Embryonic facial prominence (tissue), 1 donor: Measurements from ENCODE around the gene DNMT1.

Experiments
- DNase-seq: peaks from one replicate; pipeline ENCODE4 v3.0.0-alpha.2; 2016; ENCODE audit errors: extremely low spot score

DNMT1 gene

DNA sequence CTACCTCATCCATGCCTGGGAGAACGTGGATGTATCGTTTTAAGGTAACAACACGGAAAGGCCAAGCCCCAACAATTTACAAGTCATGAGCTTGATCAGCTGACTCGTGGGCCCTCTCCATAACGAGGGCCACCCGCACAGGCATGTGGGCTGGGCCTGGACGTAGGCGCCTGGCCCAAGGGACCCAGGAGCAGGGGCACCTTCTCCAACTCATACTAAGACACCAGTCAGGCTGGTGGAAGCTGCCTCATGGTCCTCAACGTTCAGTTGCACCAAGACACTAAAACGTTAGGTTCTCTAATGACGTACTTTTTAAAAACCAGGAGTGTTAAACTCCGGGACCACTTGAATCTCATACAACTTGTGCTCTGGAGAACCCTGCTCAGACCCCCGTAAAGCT lies 53.3 kb downstream of the DNMT1 start:
- no peak for DNase-seq

GRCh38 chr19:10139952-10140351 lies 54.8 kb downstream of the DNMT1 start:
- no peak for DNase-seq

DNA sequence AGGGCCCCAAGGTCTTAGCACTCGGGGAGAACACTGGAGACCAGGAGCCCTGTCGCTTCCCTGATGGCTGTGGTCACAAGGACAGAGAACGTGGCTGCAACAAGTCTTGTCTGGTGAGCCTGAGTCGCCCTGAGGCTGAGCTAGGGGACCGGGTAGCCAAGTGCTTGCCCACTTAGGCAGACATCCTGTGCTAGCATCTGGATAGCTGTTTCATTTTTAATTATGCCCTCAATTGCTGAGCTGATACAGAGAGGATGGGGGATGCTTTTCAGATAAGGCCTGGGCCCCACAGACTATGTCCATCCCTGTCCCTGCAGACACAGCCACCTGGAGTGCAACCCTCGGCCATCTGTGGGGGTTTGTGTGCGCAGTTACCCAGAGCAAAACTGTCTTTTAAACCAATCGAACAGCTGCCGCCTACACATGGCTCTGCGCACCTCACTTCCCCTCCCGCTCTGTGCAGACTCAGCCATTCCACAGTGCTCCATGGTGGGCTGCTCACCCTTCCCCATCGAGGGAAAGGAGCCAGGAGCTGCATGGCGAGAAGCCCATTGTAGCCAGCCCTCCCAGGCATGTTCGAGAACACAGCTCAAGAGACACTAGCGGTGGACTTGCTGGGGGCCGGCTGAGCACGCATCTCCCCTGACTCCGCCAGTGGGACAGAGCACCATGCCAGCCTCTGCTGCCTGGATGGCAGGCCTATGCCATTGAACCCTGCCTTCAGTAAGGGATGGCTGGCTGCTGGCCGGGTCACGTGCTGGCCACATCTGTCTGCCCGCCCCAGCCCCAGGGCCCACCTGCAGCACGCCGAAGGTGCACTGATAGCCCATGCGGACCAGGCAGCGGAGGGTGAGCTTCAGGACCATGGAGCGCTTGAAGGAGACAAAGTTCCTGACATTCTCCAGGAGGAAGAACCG lies 55.6 kb downstream of the DNMT1 start:
- DNase-seq = no peak

- no peak for DNase-seq
Observed at GRCh38 chr19:10137751-10138682, 56.7 kb downstream of the DNMT1 start.

DNA sequence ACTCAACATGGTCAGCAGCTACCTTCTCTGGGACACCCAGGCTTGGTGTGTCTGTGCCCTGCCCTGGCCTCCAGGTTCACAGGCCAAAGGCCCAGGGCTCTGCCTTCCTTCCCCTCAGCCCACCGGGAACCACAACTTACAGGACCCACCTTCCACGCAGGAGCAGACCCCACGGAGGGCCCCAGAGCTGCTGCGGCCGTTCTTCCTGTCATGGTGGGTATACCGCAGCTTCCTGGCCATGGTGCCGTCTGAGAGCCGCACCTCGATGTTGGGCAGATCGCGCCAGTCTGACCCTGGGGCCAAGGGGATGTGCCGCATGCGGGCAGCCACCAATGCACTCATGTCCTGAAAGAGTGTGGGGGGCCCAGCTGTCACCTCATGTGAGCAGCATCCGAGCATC lies 57.8 kb downstream of the DNMT1 start:
- no peak for DNase-seq

DNA sequence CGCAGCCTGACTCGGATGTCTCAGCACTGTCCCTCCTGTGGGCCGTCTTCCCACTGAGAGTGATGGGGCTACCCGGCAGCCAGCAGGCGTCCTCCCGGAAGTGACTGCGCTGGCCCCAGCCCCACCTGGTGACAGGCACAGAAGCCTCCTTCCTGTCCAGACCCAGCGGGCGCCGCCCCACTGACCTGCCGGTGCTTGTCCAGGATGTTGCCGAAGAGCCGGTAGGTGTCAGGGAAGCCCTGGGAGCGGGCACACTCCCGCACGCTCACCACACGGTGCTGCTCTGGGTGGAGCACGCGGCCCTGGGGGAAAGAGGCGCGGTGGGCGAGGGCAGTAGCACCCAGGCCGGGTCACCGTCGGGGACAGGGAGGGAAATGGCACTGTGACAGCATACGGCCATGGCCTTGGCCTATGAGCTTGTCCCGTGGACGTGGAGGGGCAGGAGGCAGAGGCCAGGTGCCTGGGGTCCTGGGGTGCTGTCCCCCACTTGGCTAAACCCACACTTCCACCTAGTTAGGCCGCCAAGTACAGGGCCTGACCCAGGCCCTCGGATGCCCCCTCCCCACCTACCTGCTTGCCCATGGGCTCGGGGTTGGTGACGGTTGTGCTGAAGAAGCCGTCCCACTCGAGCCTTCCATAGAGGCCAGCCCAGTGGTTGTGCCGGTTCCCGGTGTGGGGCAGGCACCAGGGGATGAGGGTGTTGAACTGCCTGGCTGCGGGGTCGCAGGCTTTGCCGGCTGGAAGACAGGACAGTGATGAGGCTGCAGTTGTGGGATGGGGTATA lies 59.0 kb downstream of the DNMT1 start:
- DNase-seq = no peak

GRCh38 chr19:10134040-10134439 lies 60.7 kb downstream of the DNMT1 start:
- DNase-seq = no peak

DNA sequence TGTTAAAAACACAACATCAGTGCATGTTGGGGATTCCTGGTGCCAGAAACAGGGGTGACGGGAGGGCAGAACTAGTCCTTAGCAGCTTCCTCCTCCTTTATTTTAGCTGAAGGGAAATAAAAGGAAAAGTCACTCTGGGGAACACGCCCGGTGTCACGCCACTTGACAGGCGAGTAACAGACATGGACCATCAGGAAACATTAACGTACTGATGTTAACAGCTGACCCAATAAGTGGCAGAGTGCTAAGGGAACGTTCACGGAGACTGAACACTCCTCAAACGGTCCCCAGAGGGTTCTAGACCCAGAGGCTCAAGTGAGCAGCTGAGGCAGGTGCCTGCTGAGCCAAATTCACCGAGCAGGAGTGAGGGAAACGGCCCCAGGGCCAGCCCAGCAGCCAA lies 61.2 kb downstream of the DNMT1 start:
- no peak for DNase-seq

DNA sequence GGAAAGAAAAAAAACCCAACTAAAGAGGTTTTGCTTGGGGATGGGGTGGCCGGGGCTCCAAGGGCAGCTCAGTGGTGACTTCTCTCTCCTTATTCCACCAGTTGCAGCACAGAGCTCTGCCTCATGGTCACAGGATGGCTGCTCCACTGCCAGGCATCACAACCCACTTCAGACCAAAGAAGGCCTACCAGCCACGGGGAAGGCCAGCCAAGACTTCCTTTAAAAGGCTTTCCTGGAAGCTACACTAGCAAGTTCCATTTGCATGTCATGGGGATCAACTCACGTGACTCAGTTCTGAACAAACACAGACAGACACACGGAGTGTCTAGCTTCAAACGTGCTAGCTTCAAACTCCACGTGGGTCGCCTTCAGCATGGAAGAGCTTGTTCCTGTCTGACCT lies 61.8 kb downstream of the DNMT1 start:
- DNase-seq = no peak

DNA sequence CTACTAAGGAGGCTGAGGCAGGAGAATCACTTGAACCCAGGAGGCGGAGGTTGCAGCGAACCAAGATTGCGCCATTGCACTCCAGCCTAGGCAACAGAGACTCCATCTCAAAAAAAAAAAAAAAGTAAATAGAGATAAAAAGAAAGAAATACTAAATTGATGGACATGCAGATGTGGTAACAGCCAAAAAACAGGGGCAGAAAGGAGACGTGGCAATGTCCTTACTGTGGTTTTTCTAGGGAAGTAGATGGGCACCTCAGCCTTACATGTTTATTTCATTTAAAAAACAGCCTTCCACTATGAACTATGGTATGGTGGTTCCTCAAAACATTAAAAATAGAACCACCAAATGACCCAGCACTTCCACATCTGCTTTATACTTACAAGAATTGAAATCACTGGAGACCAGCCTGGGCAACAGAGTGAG lies 68.5 kb downstream of the DNMT1 start:
- DNase-seq = no peak

DNA sequence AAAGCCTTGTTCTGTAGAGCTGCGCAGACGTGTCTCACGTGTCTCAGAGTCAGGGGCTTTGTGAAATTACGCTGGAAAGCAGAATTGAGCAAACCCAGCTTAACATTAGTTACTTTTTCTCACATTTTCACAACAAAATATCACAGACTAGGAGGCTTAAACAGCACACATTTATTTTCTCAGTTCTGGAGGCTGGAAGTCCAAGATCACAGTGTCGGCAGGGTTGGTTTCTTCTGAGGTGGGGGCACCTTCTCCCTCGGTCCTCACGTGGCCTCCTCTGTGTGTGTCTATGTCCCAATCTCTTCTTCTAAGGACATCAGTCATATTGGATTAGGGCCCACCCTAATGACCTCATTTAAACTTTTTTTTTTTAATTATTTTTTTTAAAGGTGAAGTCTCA lies 70.3 kb downstream of the DNMT1 start:
- DNase-seq = no peak

DNA sequence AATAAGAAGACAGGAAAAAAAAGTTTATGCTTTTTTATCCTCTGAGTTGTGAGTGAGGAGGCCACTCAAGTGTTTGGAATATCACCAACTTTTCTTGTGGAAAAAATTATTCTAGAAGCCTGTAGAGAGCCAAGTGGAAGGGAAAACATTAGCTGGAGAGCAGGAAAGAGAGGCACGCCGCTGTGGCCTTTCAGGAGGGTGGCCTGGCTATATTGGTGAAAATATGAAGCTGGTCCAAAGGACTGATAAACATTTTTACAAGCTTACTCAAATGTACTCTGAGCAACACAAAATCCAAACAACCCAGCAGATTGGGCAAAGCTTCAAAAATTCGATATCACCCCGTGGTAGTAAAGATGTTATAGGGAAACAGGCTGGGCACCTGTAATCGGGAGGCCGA lies 72.7 kb downstream of the DNMT1 start:
- DNase-seq = no peak

GRCh38 chr19:10120538-10121189 lies 74.1 kb downstream of the DNMT1 start:
- no peak for DNase-seq

GRCh38 chr19:10118960-10119359 lies 75.8 kb downstream of the DNMT1 start:
- no peak for DNase-seq

GRCh38 chr19:10116866-10117616 lies 77.7 kb downstream of the DNMT1 start:
- DNase-seq = no peak

- DNase-seq = no peak
Observed at GRCh38 chr19:10116085-10116865, 78.5 kb downstream of the DNMT1 start.

- no peak for DNase-seq
Observed at GRCh38 chr19:10115392-10116084, 79.2 kb downstream of the DNMT1 start.

- no peak for DNase-seq
Observed at GRCh38 chr19:10114651-10115391, 79.9 kb downstream of the DNMT1 start.
